Esophagus muscularis mucosa (tissue), 3 donors: Measurements from ENCODE around the gene BRD7.

Source experiments
- POLR2A ChIP-seq: fragments of 450-650 bp; IDR thresholded peaks from one replicate; pipeline ENCODE4 v1.6.1; 2017; ENCODE audit warnings: antibody characterized with exemption, moderate library complexity, mild to moderate bottlenecking, low read depth
- TF ChIP-seq, protein P1 (sequence below), 3 experiments: fragments of 200-600 bp in 2 of 3; fragments of 450-650 bp in 1 of 3; sonication (generic) in 2 of 3; IDR thresholded peaks; one replicate each; pipeline ENCODE4 v1.5.1; 2017 to 2019; ENCODE audit warnings: antibody characterized with exemption in 3 of 3, mild to moderate bottlenecking in 2 of 3, moderate library complexity in 1 of 3

DNA sequence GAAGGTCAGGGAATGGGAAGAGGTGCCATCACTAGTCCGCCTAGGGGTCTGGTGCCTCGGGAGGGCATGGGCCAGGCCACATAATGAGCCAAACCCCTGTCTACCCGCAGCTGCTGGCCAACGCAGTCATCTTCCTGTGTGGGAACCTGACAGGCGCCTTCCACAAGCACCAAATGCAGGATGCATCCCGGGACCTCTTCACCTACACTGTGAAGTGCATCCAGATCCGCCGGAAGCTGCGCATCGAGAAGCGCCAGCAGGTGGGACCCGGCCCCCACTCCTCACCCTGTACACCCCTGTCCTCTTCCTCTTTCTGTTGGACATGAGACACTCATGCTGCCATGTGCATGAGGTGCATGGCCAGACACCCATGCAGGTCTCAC lies 76.2 kb downstream of the BRD7 start:
- TF ChIP-seq POLR2A = no peak
- TF ChIP-seq, protein P1, sequence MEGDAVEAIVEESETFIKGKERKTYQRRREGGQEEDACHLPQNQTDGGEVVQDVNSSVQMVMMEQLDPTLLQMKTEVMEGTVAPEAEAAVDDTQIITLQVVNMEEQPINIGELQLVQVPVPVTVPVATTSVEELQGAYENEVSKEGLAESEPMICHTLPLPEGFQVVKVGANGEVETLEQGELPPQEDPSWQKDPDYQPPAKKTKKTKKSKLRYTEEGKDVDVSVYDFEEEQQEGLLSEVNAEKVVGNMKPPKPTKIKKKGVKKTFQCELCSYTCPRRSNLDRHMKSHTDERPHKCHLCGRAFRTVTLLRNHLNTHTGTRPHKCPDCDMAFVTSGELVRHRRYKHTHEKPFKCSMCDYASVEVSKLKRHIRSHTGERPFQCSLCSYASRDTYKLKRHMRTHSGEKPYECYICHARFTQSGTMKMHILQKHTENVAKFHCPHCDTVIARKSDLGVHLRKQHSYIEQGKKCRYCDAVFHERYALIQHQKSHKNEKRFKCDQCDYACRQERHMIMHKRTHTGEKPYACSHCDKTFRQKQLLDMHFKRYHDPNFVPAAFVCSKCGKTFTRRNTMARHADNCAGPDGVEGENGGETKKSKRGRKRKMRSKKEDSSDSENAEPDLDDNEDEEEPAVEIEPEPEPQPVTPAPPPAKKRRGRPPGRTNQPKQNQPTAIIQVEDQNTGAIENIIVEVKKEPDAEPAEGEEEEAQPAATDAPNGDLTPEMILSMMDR (IDR thresholded peaks at IDR 0.05) = no peak
